HG02759 (cell line): Measurements from ENCODE around the gene GPR89A.
"Not testable (repeated sequence)": the region's sequence is repeated elsewhere in the genome, so short reads cannot be mapped to it uniquely, and the experiment has no call there.

ENCODE experiments used
- ATAC-seq: cut with Tn5 transposase; IDR thresholded peaks from one replicate; pipeline ENCODE4 v1.9.1; 2021; ENCODE audit warnings: mild to moderate bottlenecking, moderate library complexity; ENCODE audit not compliant: unreplicated experiment

GPR89A gene

GRCh38 chr1:145607833-145608733 lies at the start of gene GPR89A:
Gene GPR89A (plus strand): TSS chr1:145607988. CDS start chr1:145608134, 146 bp downstream.
- peak; percentile 96 for ATAC-seq

DNA sequence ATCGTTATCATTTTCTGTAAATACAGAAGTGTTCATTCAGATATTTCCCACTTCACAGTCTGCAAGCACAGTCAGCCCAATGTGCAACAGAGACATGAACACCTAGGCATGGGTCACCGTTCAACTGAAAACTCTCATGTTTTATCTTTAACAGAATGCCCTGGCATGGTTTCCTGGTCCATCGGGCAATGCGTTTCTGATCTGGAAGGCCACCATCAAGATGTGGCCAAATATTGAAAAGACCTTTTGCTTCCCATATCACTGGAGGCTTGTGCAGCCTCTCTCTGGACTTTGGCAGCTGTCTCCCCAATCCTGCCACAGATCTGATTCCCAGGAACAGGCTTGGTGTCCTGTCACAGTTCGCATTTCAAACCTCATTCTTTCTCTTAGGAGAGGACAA lies 21.0 kb upstream of the GPR89A start:
- ATAC-seq = not testable (repeated sequence)

GRCh38 chr1:145590806-145591205 lies 17.0 kb upstream of the GPR89A start:
- not testable (repeated sequence) for ATAC-seq

- ATAC-seq = not testable (repeated sequence)
Measured at GRCh38 chr1:145592347-145592746, 15.4 kb upstream of the GPR89A start.

GRCh38 chr1:145595421-145595820 lies 12.4 kb upstream of the GPR89A start:
- ATAC-seq = not testable (repeated sequence)

- ATAC-seq = not testable (repeated sequence)
Measured at GRCh38 chr1:145596236-145596635, 11.6 kb upstream of the GPR89A start.

GRCh38 chr1:145599426-145599825 lies 8.4 kb upstream of the GPR89A start:
- ATAC-seq = not testable (repeated sequence)

- ATAC-seq = no peak
Measured at GRCh38 chr1:145601593-145601992, 6.2 kb upstream of the GPR89A start.

GRCh38 chr1:145606840-145607239 lies 948 bp upstream of the GPR89A start:
- ATAC-seq = not testable (repeated sequence)

DNA sequence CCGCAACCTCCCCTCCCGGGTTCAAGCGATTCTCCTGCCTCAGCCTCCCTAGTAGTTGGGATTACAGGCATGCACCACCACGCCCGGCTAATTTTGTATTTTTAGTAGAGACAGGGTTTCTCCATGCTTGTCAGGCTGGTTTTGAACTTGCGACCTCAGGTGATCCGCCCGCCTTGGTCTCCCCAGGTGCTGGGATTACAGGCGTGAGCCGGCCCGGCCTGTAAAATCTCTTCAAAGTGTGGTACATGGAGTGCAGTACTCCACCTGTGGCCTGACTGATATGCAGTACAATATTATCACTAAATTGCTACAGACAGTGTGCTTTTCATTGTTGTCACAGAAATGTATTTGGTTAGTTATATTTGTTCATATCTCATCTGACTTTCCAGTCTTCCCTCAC lies 499 bp upstream of the GPR89A start:
- ATAC-seq = not testable (repeated sequence)

- not testable (repeated sequence) for ATAC-seq
Measured at GRCh38 chr1:145610744-145611143, 3.0 kb downstream of the GPR89A start.

- ATAC-seq = not testable (repeated sequence)
Measured at GRCh38 chr1:145620073-145620472, 12.3 kb downstream of the GPR89A start.

DNA sequence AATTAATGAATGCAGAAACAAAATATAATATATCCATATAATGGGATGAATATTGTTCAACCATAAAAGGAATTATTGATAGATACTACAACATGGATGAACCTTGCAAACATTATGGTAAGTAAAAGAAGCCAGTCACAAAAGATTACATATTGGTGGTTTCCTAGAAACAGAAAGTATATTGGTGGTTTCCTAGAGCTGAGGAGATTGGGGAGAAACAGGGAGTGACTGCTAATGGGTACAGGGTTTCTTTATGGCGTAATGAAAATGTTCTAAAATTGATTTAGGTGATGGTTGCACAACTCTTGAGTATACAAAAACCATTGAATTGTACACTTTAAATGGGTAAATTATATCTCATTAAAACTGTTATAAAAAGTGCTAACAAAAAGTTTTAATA lies 14.4 kb downstream of the GPR89A start:
- not testable (repeated sequence) for ATAC-seq

DNA sequence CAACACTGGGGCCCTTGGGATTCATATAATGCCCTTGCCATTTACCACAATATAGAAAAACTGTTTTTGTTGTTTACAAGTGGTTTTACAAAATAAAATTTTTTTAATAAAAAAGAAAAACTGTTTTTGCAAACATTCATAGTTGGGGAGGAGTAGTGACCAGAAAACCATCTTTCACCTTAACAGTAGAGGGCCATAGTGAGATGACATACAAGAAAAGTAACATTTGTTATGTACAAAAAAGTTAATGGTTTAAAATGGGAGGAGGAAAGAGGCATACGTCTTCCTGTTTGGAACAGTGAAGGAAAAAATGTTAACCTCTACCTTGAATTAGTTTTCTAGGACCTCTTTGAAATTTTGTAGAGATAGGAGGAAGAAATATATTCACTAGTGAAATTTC lies 28.4 kb downstream of the GPR89A start:
- not testable (repeated sequence) for ATAC-seq

GRCh38 chr1:145641886-145642285 lies 34.1 kb downstream of the GPR89A start:
- ATAC-seq = not testable (repeated sequence)

- ATAC-seq = not testable (repeated sequence)
Measured at GRCh38 chr1:145643990-145644389, 36.2 kb downstream of the GPR89A start.

- ATAC-seq = not testable (repeated sequence)
Measured at GRCh38 chr1:145656245-145656943, 48.6 kb downstream of the GPR89A start.

DNA sequence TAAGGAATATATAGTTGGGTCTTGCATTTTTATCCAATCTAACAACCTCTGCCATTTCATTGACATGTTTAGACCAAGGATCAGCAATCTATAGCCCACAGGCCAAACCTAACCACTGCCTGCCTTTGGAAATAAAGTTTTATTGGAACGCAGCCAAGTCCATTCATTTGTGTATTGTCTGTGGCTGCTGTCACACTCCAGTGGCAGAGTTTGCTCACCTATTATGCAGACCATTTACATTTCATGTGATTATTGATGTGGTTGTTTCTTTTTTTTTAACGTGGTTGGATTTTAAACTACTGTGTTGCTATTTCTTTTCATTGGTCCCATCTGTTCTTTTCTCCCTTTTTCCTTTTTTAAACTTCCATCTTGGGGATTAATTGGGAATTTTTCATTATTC lies 54.7 kb downstream of the GPR89A start:
- ATAC-seq = peak; percentile 50

GRCh38 chr1:145665015-145665414 lies 57.2 kb downstream of the GPR89A start:
- ATAC-seq = not testable (repeated sequence)

DNA sequence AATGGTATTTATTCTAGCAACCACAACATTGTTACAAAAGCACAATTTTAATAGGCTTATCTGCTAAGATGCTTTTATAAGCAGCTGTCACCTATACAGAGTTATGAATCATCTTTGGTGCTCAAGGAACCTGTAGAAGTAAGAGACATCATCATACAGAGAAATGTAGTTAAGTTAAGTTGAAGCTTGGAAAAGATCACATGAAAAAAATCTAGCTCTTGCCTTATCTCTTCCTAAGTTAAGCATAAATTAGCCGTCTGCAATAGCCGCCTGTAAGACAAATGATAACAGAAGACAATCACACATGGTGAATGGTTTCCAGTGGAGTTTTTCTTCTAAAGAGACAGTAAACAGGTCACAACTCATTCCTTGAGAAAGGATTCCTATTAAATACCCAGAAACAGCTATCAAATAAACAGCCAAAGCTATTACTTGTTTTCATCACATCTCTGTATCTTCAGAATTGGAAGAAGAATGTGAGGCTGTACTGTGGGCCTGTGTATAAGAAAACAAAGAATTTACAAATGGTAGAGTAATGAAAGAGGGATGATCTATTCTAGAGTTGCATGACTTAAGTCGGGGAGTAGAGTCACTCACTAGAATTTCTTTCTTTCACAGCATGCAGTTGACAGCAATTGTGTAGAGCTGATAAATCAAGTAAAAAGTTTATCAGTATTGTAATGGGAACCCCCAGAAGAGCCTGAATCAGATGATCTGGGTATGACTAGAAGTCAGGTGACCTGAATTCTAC lies 63.4 kb downstream of the GPR89A start:
- ATAC-seq = not testable (repeated sequence)

- ATAC-seq = not testable (repeated sequence)
Measured at GRCh38 chr1:145673217-145673616, 65.4 kb downstream of the GPR89A start.
